K562 (cell line): ENCODE results near the gene SIX3. TPM values are rescaled to one million over a fixed set of nuclear protein-coding genes. Genes with fewer than 3 reads are reported as not detected.

Experiments used
- ATAC-seq: fragments of 200-7000 bp; cut with Tn5 transposase; 3 replicates; pipeline ENCODE4 v1.9.1; 2020; ENCODE audit warnings: moderate library complexity
- BruUV-seq: library from RNA; stranded (reverse); fragments of 400-500 nt; replicated peaks from 2 replicates; lab custom pipeline; 2021; lab: Mats Ljungman, UMichigan
- CTCF ChIA-PET: fragments of 300-600 bp; formaldehyde crosslinking; extraction: SDS; loops from one replicate; lab custom pipeline; 2021; ENCODE audit warnings: low intra/inter-chr PET ratio; lab: Yijun Ruan, JAX
- POLR2A ChIA-PET: fragments of 300-600, 350-650 bp; sonication (Branson Sonifier 250); formaldehyde crosslinking; extraction: SDS; loops from one replicate; lab custom pipeline; 2021; ENCODE audit warnings: antibody characterized with exemption, inconsistent platforms; lab: Yijun Ruan, JAX
- DNase-seq, 4 experiments: peaks; one replicate each; pipeline versions ENCODE4 v3.0.0 to v3.0.0-alpha.2; 2011 to 2018; ENCODE audit warnings: low spot score in 3 of 4, mixed read lengths in 3 of 4; ENCODE audit errors: extremely low read depth in 1 of 4
- FAIRE-seq: peaks from 2 replicates; lab custom pipeline; 2011; peaks lifted over from hg19 to GRCh38; lab: Jason Lieb, UNC
- H2AFZ ChIP-seq: 2 replicates; pipeline ENCODE4 v1.6.0; 2011; ENCODE audit warnings: low read depth, low read length, control low read depth, inconsistent platforms
- H3K27ac ChIP-seq: fragments of 200-600 bp; 3 replicates; pipeline ENCODE4 v1.8.0; 2011; ENCODE audit warnings: low read depth, mild to moderate bottlenecking, control low read depth, inconsistent platforms, low read length, moderate library complexity, mixed read lengths; ENCODE audit errors: extremely low read depth
- H3K27me3 ChIP-seq, 2 experiments: fragments of 300-600 bp in 1 of 2; 2 replicates in 1 of 2; 3 replicates in 1 of 2; pipeline versions ENCODE4 v1.6.0 to v1.8.0; 2011; ENCODE audit warnings: inconsistent platforms in 2 of 2, low read length in 2 of 2, mild to moderate bottlenecking in 1 of 2, mixed read lengths in 1 of 2, moderate library complexity in 1 of 2; ENCODE audit not compliant: control insufficient read depth in 2 of 2, insufficient read depth in 2 of 2
- H3K36me3 ChIP-seq: fragments of 300-600 bp; 3 replicates; pipeline ENCODE4 v1.8.0; 2011; ENCODE audit warnings: mild to moderate bottlenecking, low read length, inconsistent platforms; ENCODE audit not compliant: control insufficient read depth, insufficient read depth
- H3K4me1 ChIP-seq, 2 experiments: fragments of 200-600 bp in 1 of 2; replicated peaks in 1 of 2; 2 replicates in 1 of 2; 3 replicates in 1 of 2; pipeline versions ENCODE4 v1.5.1 to v1.8.0; 2011; ENCODE audit warnings: inconsistent platforms in 2 of 2, low read length in 2 of 2, mild to moderate bottlenecking in 1 of 2, mixed read lengths in 1 of 2, moderate library complexity in 1 of 2; ENCODE audit not compliant: control insufficient read depth in 2 of 2, insufficient read depth in 2 of 2
- H3K4me2 ChIP-seq: 2 replicates; pipeline ENCODE4 v1.6.1; 2011; ENCODE audit warnings: low read length, control low read depth, inconsistent platforms, mixed read lengths; ENCODE audit not compliant: insufficient read depth
- H3K4me3 ChIP-seq: fragments of 200-600 bp; sonication (generic), shearing (Covaris generic); 2 replicates; pipeline ENCODE4 v1.5.1; 2016; ENCODE audit warnings: control low read depth, inconsistent platforms
- H3K79me2 ChIP-seq: fragments of 200-600 bp; 3 replicates; pipeline ENCODE4 v1.8.0; 2011; ENCODE audit warnings: low read length, inconsistent platforms; ENCODE audit not compliant: control insufficient read depth, insufficient read depth
- H3K9ac ChIP-seq, 2 experiments: 2 replicates each; pipeline versions ENCODE4 v1.6.0 to v1.6.1; 2011; ENCODE audit warnings: low read depth in 2 of 2, low read length in 2 of 2, control low read depth in 1 of 2, inconsistent platforms in 1 of 2, mild to moderate bottlenecking in 1 of 2, mixed read lengths in 1 of 2; ENCODE audit not compliant: insufficient read depth in 1 of 2
- H3K9me1 ChIP-seq: one replicate; pipeline ENCODE4 v1.6.0; 2011; ENCODE audit warnings: inconsistent platforms, mild to moderate bottlenecking, low read length, moderate library complexity; ENCODE audit not compliant: control insufficient read depth, insufficient read depth
- H3K9me3 ChIP-seq: replicated peaks from 2 replicates; pipeline ENCODE4 v1.5.1; 2011; ENCODE audit warnings: low read depth, low read length, inconsistent platforms; ENCODE audit not compliant: control insufficient read depth, insufficient read depth
- H4K20me1 ChIP-seq: replicated peaks from 2 replicates; pipeline ENCODE4 v1.6.1; 2011; ENCODE audit warnings: low read length, inconsistent platforms, mixed read lengths; ENCODE audit not compliant: control insufficient read depth, insufficient read depth
- CXXC5 ChIP-seq: fragments of 250-450 bp; sonication (Bioruptor Pico); IDR thresholded peaks from 2 replicates; pipeline ENCODE4 v1.8.0; 2022; ENCODE audit warnings: inconsistent platforms, mild to moderate bottlenecking, moderate library complexity
- OTX1 ChIP-seq: fragments of 450-650 bp; formaldehyde crosslinking; IDR thresholded peaks from 2 replicates; pipeline ENCODE4 v1.4.0; 2022; ENCODE audit warnings: mild to moderate bottlenecking
- SETDB1 ChIP-seq: IDR thresholded peaks from one replicate; pipeline ENCODE4 v1.6.1; 2012; ENCODE audit warnings: low read length, control low read depth, inconsistent platforms
- TEAD1 ChIP-seq, 2 experiments: fragments of 450-650 bp in 1 of 2; sonication (generic) in 1 of 2; formaldehyde crosslinking; IDR thresholded peaks; 2 replicates each; pipeline versions ENCODE4 v1.4.0 to v1.8.0; 2020 to 2022; ENCODE audit warnings: mild to moderate bottlenecking in 2 of 2, missing genetic modification reagents in 1 of 2
- ZNF551 ChIP-seq: fragments of 250-450 bp; sonication (Bioruptor Pico); IDR thresholded peaks from 2 replicates; pipeline ENCODE4 v1.5.0; 2021; ENCODE audit warnings: mild to moderate bottlenecking, moderate library complexity
- WGBS: fragments of 100-300 bp; shearing (Covaris generic); methylation state at CpG from one replicate; pipeline ENCODE4 v1.1.6; 2016; ENCODE audit warnings: low coverage, mixed read lengths; ENCODE audit not compliant: insufficient coverage; ENCODE audit errors: missing lambda C conversion rate; 5-methylcytosine and 5-hydroxymethylcytosine counted together
- in situ Hi-C: fragments of 300-500 bp; cut with MboI; formaldehyde crosslinking; loops from 4 replicates; pipeline ENCODE4 v1.15.0; 2018; ENCODE audit warnings: inconsistent platforms, mixed read lengths
- intact Hi-C: fragments of 100-400 bp; cut with micrococcal nuclease; formaldehyde crosslinking; loops from 2 replicates; pipeline ENCODE4 v1.14.2; 2022
- polyA plus RNA-seq, 8 experiments: library from polyadenylated mRNA; depleted of rRNA in 4 of 8; stranded (reverse) in 5 of 8; unstranded in 3 of 8; fragments of >200 nt; fragmentation: Nextera tagmentation in 2 of 8; fragmentation: Illumina TruSeq in 1 of 8; extraction: Ambion mirVana in 2 of 8; extraction: Trizol in 1 of 8; gene quantifications; 2 replicates each; pipeline versions ENCODE4 v1.2.1 to v1.2.3, GENCODE V29; 2011 to 2014; ENCODE audit warnings: inconsistent platforms in 1 of 8, missing spikeins in 1 of 8
- total RNA-seq, 7 experiments: library from RNA; depleted of rRNA in 6 of 7; stranded (reverse); fragments of >200 nt in 6 of 7; fragmentation: Illumina TruSeq in 2 of 7; extraction: Trizol in 2 of 7; gene quantifications; 2 replicates each; pipeline versions ENCODE4 v1.2.1 to v1.2.3, GENCODE V29; 2011 to 2021; ENCODE audit warnings: low replicate concordance in 1 of 7
- TF ChIP-seq, protein P1 (sequence below): fragments of 450-650 bp; formaldehyde crosslinking; IDR thresholded peaks from 2 replicates; pipeline ENCODE4 v1.4.0; 2020; ENCODE audit warnings: mild to moderate bottlenecking, mixed read lengths
- TF ChIP-seq, protein P2 (sequence below): sonication (generic); formaldehyde crosslinking; IDR thresholded peaks from 2 replicates; pipeline ENCODE4 v1.8.0; 2023; ENCODE audit warnings: missing genetic modification reagents, mild to moderate bottlenecking, borderline replicate concordance
- TF ChIP-seq, protein P3 (sequence below): fragments of 250-450 bp; sonication (Bioruptor Pico); IDR thresholded peaks from 2 replicates; pipeline ENCODE4 v1.8.0; 2021; ENCODE audit warnings: moderate library complexity, mild to moderate bottlenecking, inconsistent platforms
- TF ChIP-seq, protein P4 (sequence below): fragments of 450-650 bp; formaldehyde crosslinking; IDR thresholded peaks from 2 replicates; pipeline ENCODE4 v1.4.0; 2022; ENCODE audit warnings: missing genetic modification characterization

SIX3 gene
- total and polyA plus RNA-seq, 9 of the 15 experiments (the other 6 are each of a cell fraction or from before 2014, with no cell fraction given), result not detected

DNA sequence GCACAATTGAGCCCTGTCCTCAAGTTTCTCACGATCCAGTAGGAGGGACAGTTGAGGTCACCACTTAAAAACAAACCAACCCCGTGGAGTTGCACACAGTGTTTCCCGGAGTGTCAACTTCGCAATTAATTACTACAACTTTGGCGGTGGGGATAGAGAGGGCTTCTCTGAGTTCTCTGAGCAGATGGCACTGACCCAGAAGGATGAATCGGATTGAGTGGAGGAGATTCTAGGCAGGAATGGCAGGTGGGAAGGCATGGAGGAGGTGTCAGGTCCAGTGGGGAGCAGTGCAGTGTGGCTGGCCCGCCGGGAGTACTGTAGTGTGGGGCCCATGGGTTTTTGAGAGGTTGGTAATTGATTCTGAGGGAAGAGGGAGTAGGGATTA lies 12.0 kb downstream of the SIX3 start:
- Histone ChIP-seq H3K79me2 (no peaks in the 10 kb centered on the region), H2AFZ (no peak overlapping the region), H3K36me3 (no peaks in the 10 kb centered on the region), H3K4me2 (no peak overlapping the region), H4K20me1 (peaks cover 11% of the 10 kb centered on the region), H3K27me3 (peaks cover 27 to 79% of the 10 kb centered on the region in 2 experiments; a peak in 4 of 5 replicates), H3K9me1 (no peaks in the 10 kb centered on the region), H3K4me1 (peaks cover 0 to 29% of the 10 kb centered on the region in 2 experiments; a peak in 3 of 5 replicates), H3K9me3 (no peaks in the 10 kb centered on the region), H3K4me3 (no peak overlapping the region), H3K27ac (no peak overlapping the region), H3K9ac (no peak overlapping the region)
- no peak for FAIRE-seq
- no peak for DNase-seq
- POLR2A ChIA-PET, result no interaction called here
- no TSS peak for BruUV-seq
- in situ Hi-C loops, result no loop called here
- ATAC-seq, result no peak
- 2% methylated on average over 8 of the region's 8 CpGs for WGBS
- intact Hi-C loops, result no loop called here
- CTCF ChIA-PET, result interaction anchor here (1.6 kb wide), 1 partner anchor 474 kb away, joined by 5 read pairs; no protein-coding TSS in a partner anchor
- TF ChIP-seq, protein P1, sequence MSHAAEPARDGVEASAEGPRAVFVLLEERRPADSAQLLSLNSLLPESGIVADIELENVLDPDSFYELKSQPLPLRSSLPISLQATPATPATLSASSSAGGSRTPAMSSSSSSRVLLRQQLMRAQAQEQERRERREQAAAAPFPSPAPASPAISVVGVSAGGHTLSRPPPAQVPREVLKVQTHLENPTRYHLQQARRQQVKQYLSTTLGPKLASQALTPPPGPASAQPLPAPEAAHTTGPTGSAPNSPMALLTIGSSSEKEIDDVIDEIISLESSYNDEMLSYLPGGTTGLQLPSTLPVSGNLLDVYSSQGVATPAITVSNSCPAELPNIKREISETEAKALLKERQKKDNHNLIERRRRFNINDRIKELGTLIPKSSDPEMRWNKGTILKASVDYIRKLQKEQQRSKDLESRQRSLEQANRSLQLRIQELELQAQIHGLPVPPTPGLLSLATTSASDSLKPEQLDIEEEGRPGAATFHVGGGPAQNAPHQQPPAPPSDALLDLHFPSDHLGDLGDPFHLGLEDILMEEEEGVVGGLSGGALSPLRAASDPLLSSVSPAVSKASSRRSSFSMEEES (CRISPR knock-in tag), result no peak
- TF ChIP-seq CXXC5 (CRISPR knock-in tag) (no peak), SETDB1 (no peak), OTX1 (CRISPR knock-in tag) (no peak), ZNF551 (CRISPR knock-in tag) (no peak), TEAD1 (CRISPR knock-in tag; IDR thresholded peaks at IDR 0.05) (no peak)
- TF ChIP-seq, protein P2, sequence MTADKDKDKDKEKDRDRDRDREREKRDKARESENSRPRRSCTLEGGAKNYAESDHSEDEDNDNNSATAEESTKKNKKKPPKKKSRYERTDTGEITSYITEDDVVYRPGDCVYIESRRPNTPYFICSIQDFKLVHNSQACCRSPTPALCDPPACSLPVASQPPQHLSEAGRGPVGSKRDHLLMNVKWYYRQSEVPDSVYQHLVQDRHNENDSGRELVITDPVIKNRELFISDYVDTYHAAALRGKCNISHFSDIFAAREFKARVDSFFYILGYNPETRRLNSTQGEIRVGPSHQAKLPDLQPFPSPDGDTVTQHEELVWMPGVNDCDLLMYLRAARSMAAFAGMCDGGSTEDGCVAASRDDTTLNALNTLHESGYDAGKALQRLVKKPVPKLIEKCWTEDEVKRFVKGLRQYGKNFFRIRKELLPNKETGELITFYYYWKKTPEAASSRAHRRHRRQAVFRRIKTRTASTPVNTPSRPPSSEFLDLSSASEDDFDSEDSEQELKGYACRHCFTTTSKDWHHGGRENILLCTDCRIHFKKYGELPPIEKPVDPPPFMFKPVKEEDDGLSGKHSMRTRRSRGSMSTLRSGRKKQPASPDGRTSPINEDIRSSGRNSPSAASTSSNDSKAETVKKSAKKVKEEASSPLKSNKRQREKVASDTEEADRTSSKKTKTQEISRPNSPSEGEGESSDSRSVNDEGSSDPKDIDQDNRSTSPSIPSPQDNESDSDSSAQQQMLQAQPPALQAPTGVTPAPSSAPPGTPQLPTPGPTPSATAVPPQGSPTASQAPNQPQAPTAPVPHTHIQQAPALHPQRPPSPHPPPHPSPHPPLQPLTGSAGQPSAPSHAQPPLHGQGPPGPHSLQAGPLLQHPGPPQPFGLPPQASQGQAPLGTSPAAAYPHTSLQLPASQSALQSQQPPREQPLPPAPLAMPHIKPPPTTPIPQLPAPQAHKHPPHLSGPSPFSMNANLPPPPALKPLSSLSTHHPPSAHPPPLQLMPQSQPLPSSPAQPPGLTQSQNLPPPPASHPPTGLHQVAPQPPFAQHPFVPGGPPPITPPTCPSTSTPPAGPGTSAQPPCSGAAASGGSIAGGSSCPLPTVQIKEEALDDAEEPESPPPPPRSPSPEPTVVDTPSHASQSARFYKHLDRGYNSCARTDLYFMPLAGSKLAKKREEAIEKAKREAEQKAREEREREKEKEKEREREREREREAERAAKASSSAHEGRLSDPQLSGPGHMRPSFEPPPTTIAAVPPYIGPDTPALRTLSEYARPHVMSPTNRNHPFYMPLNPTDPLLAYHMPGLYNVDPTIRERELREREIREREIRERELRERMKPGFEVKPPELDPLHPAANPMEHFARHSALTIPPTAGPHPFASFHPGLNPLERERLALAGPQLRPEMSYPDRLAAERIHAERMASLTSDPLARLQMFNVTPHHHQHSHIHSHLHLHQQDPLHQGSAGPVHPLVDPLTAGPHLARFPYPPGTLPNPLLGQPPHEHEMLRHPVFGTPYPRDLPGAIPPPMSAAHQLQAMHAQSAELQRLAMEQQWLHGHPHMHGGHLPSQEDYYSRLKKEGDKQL (CRISPR knock-in tag), result no peak
- TF ChIP-seq, protein P3, sequence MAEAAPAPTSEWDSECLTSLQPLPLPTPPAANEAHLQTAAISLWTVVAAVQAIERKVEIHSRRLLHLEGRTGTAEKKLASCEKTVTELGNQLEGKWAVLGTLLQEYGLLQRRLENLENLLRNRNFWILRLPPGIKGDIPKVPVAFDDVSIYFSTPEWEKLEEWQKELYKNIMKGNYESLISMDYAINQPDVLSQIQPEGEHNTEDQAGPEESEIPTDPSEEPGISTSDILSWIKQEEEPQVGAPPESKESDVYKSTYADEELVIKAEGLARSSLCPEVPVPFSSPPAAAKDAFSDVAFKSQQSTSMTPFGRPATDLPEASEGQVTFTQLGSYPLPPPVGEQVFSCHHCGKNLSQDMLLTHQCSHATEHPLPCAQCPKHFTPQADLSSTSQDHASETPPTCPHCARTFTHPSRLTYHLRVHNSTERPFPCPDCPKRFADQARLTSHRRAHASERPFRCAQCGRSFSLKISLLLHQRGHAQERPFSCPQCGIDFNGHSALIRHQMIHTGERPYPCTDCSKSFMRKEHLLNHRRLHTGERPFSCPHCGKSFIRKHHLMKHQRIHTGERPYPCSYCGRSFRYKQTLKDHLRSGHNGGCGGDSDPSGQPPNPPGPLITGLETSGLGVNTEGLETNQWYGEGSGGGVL (CRISPR knock-in tag), result no peak
- TF ChIP-seq, protein P4, sequence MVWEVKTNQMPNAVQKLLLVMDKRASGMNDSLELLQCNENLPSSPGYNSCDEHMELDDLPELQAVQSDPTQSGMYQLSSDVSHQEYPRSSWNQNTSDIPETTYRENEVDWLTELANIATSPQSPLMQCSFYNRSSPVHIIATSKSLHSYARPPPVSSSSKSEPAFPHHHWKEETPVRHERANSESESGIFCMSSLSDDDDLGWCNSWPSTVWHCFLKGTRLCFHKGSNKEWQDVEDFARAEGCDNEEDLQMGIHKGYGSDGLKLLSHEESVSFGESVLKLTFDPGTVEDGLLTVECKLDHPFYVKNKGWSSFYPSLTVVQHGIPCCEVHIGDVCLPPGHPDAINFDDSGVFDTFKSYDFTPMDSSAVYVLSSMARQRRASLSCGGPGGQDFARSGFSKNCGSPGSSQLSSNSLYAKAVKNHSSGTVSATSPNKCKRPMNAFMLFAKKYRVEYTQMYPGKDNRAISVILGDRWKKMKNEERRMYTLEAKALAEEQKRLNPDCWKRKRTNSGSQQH (CRISPR knock-in tag), result no peak
